Measurements from ENCODE around the gene SF3B2.
"Not testable (repeated sequence)": the region's sequence is repeated elsewhere in the genome, so short reads cannot be mapped to it uniquely, and the experiment has no call there.

SF3B2 gene

GRCh38 chr11:66015454-66015881, 36.7 kb upstream of the SF3B2 start:
- no peak overlapping the region for H3K4me3 ChIP-seq (ENCODE audit: low read depth, low read length)
- no peak for DNase-seq (ENCODE audit: low read depth)

- H3K4me3 ChIP-seq (ENCODE audit: low read depth, low read length): no peak overlapping the region
- no peak for DNase-seq (ENCODE audit: low read depth)
Observed at GRCh38 chr11:66015936-66016792, 36.0 kb upstream of the SF3B2 start.

- no peak overlapping the region for H3K4me3 ChIP-seq (ENCODE audit: low read depth, low read length)
- no peak for DNase-seq (ENCODE audit: low read depth)
Observed at GRCh38 chr11:66016793-66017177, 35.4 kb upstream of the SF3B2 start.

GRCh38 chr11:66017321-66017720, 34.8 kb upstream of the SF3B2 start:
- H3K4me3 ChIP-seq (ENCODE audit: low read depth, low read length): no peak overlapping the region
- no peak for DNase-seq (ENCODE audit: low read depth)

- no peak for DNase-seq (ENCODE audit: low read depth)
- H3K4me3 ChIP-seq (ENCODE audit: low read depth, low read length): no peak overlapping the region
Observed at GRCh38 chr11:66020212-66020611, 32.0 kb upstream of the SF3B2 start.

- no peak overlapping the region for H3K4me3 ChIP-seq (ENCODE audit: low read depth, low read length)
- DNase-seq (ENCODE audit: low read depth): peak; percentile 26
Observed at GRCh38 chr11:66020618-66021357, 31.4 kb upstream of the SF3B2 start.

- no peak for DNase-seq (ENCODE audit: low read depth)
- H3K4me3 ChIP-seq (ENCODE audit: low read depth, low read length): no peak overlapping the region
Observed at GRCh38 chr11:66022401-66023185, 29.6 kb upstream of the SF3B2 start.

GRCh38 chr11:66023186-66023440, 29.1 kb upstream of the SF3B2 start:
- DNase-seq (ENCODE audit: low read depth); H3K4me3 ChIP-seq (ENCODE audit: low read depth, low read length): not testable (repeated sequence)

- no peak for DNase-seq (ENCODE audit: low read depth)
- no peak within 1 kb of the TSS for H3K4me3 ChIP-seq (ENCODE audit: low read depth, low read length)
Observed at GRCh38 chr11:66026017-66026529, 26.1 kb upstream of the SF3B2 start, which contains the start of gene CATSPER1. Gene CATSPER1, minus strand, starts transcription at chr11:66026479. Its CDS starts 100 bp downstream, at chr11:66026379.

GRCh38 chr11:66032957-66033735, 19.0 kb upstream of the SF3B2 start:
- DNase-seq (ENCODE audit: low read depth): no peak
- H3K4me3 ChIP-seq (ENCODE audit: low read depth, low read length): no peak overlapping the region

- no peak overlapping the region for H3K4me3 ChIP-seq (ENCODE audit: low read depth, low read length)
- DNase-seq (ENCODE audit: low read depth): no peak
Observed at GRCh38 chr11:66035653-66036333, 16.4 kb upstream of the SF3B2 start.

- no peak overlapping the region for H3K4me3 ChIP-seq (ENCODE audit: low read depth, low read length)
- no peak for DNase-seq (ENCODE audit: low read depth)
Observed at GRCh38 chr11:66036334-66036710, 15.8 kb upstream of the SF3B2 start.

GRCh38 chr11:66037327-66037726, 14.8 kb upstream of the SF3B2 start:
- DNase-seq (ENCODE audit: low read depth): no peak
- H3K4me3 ChIP-seq (ENCODE audit: low read depth, low read length): no peak overlapping the region

- DNase-seq (ENCODE audit: low read depth): no peak
- no peak overlapping the region for H3K4me3 ChIP-seq (ENCODE audit: low read depth, low read length)
Observed at GRCh38 chr11:66039765-66040164, 12.4 kb upstream of the SF3B2 start.

GRCh38 chr11:66042227-66042995, 9.8 kb upstream of the SF3B2 start:
- DNase-seq (ENCODE audit: low read depth): no peak
- H3K4me3 ChIP-seq (ENCODE audit: low read depth, low read length): no peak overlapping the region

- no peak for DNase-seq (ENCODE audit: low read depth)
- no peak overlapping the region for H3K4me3 ChIP-seq (ENCODE audit: low read depth, low read length)
Observed at GRCh38 chr11:66042996-66043906, 8.9 kb upstream of the SF3B2 start.

- no peak for DNase-seq (ENCODE audit: low read depth)
- H3K4me3 ChIP-seq (ENCODE audit: low read depth, low read length): no peak overlapping the region
Observed at GRCh38 chr11:66044757-66045156, 7.4 kb upstream of the SF3B2 start.
